Stimulated activated CD8-positive, alpha-beta memory T cell treated with anti-CD3 and anti-CD28 coated beads, Interleukin-15, amount 100 ng/mL, for 24 hours (primary cell): ENCODE results near the gene TUBB.
"Not testable (repeated sequence)": the region's sequence is repeated elsewhere in the genome, so short reads cannot be mapped to it uniquely, and the experiment has no call there.

ENCODE experiments used
- DNase-seq: peaks from one replicate; pipeline ENCODE4 v3.0.0-alpha.2; 2020; ENCODE audit warnings: low read depth

Gene TUBB

DNA sequence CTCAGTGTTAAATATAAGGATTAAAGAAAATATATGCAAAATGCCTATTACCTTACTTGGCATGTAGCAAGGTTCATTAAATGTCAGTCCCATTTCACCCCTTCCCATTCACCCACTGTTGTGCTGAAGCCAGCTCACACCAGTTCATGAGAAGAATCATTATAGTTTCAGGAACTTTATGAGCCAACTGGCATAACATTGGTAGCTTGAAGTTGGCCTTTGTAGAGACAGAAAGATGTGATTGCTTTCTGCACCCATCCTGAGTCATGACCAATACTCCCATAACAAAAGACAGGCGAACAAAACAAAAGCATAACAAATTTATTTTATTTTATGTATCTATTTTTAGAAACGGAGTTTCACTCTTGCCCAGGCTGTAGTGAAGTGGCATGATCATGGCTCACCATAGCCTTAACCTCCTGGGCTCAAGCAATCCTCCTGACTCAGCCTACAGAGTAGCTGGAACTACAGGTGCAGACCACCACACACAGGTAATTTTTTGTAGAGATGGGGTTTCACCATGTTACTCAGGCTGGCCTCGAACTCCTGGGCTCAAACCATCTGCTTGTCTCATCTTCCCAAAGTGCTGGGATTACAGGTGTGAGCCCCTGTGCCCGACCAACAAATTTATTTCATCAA, 41.8 kb downstream of the TUBB start:
- no peak for DNase-seq

DNA sequence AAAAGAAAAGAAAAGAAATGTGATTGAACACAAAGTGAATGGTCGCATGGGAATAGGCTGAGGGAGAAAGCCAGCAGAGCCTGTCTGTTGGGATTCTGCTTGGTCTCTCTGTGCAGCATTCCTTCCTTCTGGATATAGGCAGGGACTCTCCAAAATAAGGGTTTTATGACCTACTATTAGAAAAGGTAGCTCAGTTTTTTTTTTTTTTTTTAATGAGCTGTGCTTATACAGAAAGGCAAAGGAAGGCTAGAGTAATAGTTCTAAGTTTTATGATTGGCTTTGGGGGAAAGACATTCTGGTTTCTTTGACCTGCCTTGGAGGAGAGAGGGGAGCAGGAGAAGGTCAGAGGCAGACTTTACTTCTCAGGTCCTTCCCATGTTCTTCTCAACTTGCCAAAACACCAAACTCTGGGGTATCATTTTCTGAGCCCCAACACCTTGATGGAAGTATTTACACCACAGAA, 43.0 kb downstream of the TUBB start:
- no peak for DNase-seq

DNA sequence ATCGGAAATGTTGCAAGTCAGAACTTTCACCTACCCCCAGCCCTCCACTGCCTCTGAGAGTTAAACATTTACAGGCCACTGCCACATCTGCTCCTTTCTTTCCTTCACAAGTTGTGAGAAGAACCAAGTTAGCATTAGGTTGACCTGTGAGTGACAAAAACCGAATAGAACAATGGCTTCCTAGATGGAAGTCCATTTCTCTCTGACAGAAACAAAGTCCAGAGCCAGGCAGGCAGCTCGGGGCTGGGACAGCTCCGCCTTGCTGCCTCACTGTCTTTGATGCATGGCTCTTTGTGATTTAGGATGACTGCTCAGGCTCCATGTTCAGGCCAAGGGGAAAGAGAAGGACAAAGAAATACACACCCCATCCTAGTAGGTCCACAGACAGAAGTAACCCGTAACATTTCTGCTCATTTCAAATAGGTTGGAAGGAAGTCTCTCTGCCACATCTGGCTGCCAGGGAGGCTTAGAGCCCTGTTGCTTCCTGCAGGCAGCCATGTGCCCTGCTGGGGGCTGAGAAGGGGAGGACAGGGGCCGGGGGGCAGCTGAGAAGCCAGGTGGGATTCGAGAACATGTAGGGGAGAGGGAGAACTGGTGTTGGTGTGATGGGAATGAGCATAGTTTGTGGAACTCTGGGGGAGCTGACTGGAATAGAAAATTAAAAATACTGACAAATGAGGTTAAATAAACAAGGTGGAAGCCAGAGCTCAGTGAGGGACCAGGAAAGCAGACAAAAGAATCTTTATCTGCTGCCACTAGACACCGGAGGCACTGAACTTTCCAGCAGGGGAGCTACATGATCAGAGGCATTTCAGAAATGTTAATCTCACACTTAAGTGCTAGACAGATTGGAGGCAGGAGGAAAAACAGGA, 43.7 kb downstream of the TUBB start:
- DNase-seq = no peak

DNA sequence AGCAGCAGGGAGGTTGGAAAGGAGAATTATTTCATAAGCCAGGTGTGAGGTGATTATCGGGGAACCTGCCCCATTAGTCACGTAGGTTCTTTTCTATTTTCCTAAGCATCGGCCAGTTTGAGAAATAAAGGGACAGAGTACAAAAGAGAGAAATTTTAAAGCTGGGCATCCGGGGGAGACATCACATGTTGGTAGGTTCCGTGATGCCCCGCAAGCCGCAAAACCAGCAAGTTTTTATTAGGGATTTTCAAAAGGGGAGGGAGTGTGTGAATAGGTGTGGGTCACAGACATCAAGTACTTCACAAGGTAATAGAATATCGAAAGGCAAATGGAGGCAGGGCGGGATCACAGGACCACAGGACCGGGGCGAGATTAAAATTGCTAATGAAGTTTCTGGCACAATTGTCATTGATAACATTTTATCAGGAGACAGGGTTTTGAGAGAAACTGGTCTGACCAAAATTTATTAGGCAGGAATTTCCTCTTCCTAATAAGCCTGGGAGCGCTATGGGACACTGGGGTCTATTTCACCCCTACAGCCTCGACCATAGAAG, 44.4 kb downstream of the TUBB start:
- not testable (repeated sequence) for DNase-seq

DNA sequence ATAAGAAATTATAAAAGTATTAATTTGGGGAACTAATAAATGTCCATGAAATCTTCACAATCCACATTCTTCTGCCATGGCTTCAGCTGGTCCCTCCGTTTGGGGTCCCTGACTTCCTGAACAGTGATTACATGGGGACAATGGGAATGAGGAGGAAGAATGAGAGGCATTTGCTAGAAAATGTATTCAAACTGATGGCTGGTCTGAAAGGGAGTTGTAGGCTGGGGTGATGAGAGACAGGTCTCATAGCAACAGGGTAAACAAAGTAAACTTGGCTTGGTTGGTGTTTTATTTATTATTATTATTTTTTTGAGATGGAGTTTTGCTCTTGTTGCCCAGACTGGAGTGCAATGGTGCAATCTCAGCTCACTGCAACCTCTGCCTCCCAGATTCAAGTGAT, 45.3 kb downstream of the TUBB start:
- not testable (repeated sequence) for DNase-seq

DNA sequence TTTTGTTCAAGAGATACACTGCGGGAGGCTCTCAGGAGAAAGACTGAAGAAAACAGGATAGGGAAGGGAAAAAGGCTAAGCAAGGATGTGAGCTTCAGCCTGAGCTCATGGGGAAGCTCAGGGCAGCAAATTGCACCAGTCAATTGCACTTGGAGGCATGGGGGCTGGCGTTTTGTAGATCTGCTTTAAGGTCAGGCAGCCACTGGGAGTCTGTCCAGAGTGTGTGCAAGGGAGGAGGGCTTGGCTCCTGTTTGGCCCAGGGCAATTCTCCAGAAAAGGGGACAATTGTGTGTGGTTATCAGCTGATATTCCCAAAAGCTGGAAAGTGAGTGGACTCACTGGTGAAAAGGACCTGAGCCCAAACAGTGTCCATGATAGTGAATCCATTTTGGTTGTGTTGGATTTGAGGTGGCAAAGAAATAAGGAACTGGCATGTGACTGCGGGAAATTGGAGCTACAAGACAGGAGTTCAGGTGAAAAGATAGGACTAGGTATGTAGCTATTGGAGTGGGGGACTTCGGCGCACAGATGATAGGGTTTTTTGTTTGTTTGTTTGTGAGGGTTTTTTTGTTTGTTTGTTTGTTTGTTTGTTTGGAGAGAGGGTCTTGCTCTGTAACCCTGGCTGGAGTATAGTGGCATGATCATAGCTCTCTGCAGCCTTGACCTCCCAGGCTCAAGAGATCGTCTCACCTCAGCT, 46.5 kb downstream of the TUBB start:
- DNase-seq = no peak

DNA sequence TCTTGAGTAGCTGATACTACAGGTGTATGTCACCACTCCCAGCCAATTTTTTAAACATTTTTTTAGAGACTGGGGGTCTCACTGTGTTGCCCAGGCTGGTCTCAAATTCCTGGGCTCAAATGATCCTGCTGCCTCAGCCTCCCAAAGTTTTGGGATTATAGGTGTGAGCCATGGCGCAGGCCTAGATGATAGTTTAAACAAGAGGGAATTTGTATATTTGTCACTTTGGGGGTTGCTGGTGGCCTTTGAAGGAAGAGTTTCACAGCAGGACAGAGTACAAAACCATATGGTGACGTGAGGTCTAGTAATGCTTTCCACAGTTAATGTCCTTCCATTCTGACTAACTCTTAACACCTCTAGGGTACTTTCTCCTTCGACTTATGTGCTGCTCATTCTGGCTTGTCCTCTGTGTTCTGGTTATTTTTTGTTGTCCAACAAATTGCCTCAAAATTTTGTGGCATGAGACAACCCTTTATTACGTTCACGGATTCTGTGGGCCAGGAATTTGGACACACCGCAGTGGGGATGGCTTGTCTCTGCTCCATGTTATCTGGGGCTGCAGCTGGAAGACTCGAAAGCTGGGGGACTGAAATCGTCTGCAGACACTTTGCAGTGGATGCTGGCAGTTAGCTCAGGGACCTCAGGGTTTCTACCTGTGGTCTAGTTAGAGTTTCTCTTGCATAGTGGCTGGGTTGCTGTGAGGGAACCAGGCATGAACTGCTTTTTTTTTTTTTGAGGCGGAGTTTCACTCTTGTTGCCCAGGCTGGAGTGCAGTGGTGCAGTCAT, 47.2 kb downstream of the TUBB start:
- DNase-seq = no peak

DNA sequence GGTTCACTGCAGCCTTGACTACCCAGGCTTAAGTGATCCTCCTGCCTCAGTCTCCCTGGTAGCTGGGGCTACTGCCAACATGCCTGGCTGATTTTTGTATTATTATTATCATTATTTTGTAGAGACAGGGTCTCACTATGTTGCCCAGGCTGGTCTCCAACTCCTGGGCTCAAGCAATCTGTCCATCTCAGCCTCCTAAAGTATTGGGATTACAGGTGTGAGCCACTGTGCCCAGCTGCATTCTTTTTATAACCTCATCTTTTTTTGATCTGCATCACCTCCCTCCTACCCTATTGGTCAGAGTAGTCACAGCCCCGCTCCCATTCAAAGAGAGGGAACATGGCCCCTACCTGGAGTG, 47.8 kb downstream of the TUBB start:
- no peak for DNase-seq

DNA sequence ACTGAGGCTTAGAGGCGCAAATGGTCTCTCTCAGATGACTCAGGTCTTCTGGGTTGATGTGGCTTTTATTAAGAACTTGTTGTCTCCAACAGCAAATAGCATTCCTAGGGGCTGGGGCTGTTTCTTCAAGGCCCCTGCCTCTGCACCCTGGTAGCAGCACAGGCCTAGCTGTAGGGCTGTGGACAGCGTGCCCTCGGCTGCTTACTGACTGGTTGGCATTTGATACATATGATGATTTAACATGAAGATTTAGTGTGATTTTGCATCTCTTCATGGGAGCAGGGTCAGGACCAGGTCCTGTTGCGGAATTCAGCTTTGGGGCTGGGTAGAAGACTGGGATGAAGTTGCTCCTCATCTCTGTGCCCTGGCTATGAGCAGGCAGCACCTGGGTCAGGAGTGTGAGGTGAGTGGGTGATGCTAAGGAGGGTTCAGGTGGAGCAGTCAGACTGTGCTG, 48.5 kb downstream of the TUBB start:
- no peak for DNase-seq

DNA sequence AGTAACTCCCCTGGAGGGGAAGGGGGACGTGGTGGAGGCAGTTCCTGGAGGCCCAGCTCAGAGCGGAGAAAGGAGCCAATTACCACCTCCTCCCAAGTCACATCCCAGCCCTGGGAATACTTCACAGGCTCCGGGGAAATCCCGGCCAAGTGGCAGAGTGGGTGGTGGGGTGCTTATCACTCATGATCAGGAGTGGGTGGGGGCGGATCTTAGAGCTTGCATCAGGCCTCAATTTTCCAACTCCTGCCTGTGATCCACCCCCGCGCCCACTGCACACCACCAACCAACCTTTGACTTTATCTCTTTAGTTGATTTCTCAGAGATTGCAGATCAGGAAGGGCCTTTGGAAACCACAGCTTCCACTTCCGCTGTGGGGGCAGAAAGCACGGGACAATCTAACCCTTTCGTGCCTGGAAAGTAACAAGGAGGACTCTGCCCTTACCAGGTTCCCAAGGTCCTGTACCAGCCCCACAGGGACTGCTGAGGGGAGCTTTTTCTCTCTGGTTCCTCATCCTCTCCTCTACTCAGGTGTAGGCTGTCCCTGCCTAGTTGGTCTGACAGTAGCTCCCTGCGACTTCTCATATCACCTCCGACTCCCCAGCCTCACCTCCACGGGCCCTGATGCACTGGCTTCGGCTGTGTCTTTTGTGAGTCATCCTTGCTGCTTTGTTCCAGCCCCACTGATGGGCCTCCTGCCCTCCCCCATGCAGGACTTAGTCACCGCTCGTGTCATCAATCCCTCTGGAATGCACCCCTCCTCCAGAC, 49.1 kb downstream of the TUBB start:
- peak; percentile 40 for DNase-seq

DNA sequence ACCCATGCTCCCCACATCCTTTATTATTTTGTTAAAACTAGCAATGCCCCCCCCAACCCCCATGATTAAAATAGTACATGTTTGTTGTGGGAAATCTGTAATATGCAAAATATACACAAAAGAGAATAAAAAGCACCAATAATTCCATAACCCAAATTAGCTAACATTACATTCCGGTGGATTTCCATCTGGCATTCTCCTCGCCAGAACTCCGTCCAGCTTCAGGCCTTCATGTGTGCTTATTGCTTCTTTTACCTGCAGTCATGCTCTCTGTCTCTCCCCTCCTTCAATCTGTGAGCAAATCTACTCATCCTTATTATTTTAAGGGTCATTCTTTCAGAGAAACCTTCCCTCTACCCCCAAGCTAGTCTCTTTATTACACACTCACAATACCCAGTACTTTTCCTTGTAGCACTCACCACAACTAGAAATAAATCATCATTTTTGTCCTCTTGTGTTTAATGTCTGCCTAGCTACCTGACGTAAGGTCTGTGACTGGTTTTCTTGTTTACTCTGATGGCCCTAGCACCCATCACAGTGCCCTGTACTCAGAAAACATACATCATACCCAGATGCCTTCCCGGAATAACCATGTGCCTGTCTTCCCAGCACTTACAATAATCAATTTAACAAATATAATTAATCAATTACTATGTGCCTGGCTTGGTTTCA, 49.8 kb downstream of the TUBB start:
- DNase-seq = no peak

DNA sequence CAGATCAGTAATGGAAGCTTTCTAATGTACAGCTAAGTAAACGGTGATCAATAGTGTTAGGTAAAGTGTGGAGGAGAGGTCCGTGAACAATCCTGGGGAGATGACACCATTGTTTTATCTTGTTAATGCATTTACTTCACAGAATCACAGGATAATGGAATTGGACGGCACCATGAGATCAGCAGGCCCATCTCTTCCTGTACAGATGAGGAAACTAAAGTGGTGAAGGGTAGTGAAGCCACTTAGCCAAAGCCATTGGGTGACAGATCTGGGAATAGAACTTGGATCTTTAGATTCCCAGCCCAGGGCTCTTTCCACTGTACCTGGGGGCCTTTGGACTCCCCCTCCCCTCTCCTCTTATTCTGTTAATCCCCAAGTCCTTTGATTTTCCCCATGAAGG, 50.4 kb downstream of the TUBB start:
- DNase-seq = no peak

DNA sequence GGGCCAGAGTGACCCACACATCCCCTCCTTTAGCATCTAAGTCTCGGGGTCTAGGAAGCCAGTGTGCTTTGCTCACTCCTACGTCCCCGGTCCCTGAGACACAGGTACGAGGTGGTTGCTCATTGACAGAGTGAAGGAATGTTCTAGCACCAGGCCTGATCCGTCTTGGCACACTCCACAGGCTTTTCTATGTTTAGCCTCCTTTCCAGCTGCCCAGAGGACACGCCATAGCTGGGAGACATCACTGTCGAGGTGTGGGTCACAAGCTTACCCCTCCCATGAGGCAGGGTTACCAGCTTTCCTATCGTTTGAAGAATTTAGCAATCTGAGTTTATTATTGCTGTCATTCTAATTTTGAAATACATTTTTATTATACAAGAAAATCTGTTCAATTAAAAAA, 54.5 kb downstream of the TUBB start:
- DNase-seq = no peak
